Measurements from ENCODE around the gene ZNF273.
"Not testable (repeated sequence)": the region's sequence is repeated elsewhere in the genome, so short reads cannot be mapped to it uniquely, and the experiment has no call there.

ZNF273 gene

GRCh38 chr7:64944667-64945502 lies 41.8 kb downstream of the ZNF273 start:
- DNase-seq (ENCODE audit: extremely low read depth in 1 of 2, low read depth in 1 of 2), result not testable (repeated sequence)

DNA sequence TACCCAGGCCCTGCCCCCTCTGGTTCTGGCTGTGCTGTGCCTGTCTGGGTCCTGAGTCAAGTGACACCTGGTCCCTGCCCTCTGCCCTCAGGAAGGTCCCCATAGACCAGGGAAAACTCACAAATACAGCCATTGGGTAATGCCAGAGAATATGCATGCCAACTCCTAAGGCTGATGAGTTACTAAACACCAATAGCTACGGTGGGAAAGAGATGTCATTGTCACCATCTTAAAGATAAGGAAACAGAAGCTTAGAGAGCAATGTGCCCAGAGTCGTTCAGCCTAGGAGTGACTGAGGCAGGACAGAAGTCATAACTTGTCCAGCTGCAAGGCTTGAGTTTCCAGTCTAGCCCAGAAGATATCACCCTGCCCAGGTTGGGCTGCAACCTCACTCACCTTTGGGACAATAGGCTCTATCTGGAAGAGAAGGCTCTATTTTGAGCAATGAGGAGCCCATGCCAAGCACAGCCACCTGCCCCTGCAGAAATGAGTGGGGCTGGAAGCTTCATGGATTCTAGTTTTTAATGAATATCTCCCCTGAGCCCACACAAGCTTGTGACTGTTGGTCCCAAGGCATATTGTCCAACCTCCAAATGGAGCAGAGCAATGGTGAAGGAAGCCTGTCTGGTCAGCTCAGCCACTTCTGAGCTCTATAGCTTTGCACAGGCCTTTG lies 42.6 kb downstream of the ZNF273 start:
- DNase-seq (ENCODE audit: extremely low read depth in 1 of 2, low read depth in 1 of 2), result no peak

DNA sequence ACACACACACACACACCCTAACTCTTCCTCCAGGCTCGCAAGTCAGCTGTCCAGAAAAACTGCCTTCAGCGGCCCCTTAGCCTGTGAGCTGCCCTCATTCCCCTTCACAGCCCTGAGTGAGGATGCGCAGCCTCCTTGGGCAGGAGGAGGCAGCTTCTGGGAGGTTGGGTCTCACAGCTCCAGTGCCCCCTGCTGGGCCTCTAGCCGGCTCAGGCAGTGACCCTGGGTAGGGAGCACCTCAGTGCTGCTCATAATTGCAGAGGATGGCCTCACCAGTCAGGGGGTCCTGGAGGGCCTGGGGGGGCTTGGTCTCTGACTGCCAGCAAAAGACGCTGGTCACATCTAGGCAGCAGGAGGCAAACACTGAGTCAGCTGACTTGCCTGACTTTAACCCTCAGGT lies 43.7 kb downstream of the ZNF273 start:
- DNase-seq (ENCODE audit: extremely low read depth in 1 of 2, low read depth in 1 of 2), result peak in 1 of 2 donors; percentile 19

DNA sequence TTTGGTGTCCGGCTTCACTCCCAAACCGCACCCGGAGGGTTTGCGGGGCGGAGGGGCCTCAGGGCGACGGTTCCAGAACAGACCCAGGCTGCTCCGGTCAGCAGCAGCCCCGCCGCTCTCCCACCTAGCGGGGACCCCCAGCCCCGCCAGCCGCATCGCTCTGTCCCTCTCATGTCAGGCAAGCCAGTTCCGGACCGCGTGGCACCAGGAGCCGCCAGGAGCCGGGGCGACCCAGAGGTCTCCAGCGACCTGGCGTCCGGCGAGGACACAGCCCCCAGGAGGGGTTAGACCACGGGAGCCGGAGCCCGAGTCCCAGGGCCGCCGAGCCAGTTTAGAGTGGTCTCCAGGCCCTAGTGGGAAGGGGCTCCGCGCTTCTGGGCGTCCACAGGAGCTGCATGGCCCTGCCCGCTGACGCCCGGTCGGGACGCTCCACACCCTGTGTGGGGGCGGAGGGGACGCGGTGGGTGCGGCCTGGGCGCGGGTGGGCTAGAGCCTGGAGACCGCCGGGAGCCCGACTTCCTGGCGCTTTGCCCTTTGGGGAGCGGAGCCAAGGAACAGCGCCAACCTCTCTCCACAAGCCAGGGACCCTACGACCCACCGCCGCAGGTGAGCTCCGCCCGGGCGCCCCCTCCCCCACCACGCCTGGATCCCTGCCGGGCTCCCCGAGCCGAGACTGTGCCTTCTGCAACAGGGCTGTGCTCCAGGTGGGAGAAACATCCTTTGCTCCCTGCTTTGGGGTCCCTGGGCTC lies 44.4 kb downstream of the ZNF273 start:
- DNase-seq (ENCODE audit: extremely low read depth in 1 of 2, low read depth in 1 of 2), result no peak

DNA sequence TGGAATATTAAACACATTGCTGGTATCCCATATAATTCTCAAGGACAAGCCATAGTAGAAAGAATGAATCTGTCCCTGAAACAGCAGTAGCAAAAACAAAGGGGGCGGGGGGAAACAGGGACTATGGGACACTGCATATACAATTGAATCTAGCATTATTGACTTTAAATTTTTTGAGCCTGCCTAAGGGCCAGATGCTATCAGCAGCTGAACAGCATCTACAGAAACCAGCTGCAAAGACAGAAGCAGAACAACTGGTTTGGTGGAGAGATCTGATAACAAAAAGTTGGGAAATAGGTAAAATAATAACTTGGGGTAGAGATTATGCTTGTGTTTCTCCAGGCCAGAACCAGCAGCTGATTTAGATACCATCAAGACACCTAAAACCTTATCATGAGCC lies 45.7 kb downstream of the ZNF273 start:
- not testable (repeated sequence) for DNase-seq (ENCODE audit: extremely low read depth in 1 of 2, low read depth in 1 of 2)

DNA sequence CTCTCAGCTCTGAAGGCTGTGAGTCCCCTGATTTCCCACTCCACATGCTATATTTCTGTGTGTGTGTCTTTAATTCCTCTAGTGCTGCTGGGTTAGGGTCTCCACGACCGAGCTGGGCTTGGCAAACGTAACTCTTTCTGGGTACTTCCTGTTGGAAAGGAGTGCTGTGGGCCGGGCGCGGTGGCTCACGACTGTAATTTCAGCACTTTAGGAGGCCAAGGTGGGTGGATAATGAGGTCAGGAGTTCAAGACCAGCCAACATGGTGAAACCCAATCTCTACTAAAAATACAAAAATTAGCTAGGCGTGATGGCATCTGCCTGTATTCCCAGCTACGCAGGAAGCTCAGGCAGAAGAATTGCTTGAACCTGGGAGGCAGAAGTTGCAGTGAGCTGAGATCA lies 47.6 kb downstream of the ZNF273 start:
- not testable (repeated sequence) for DNase-seq (ENCODE audit: extremely low read depth in 1 of 2, low read depth in 1 of 2)

DNA sequence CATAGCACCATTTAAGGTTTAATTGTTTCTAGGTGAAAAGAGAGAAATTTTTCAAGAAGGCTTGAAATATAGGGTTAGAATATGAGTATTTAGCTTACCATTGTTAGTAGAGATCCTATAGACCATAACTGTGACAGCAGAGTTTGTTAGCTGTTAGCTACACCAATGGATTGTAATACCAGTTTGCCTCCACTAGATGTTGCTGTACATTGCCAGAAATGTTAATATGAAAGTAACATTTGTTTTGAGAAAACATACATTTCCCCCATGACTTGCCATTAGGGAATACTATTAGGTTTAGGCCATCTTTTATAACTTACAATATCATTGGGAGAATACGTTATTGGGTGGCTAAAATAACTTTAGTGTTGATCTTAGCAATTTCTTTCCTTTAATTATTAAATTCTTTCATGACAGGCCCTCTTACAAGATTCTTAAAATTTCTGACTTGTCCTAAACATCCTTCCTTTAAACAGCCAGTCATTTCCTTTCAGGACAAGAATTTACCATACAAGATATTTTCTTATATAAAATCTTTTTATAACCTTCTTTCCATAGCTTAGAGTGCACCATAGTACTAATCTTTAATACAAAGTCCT lies 48.3 kb downstream of the ZNF273 start:
- no peak for DNase-seq (ENCODE audit: extremely low read depth in 1 of 2, low read depth in 1 of 2)

- no peak for DNase-seq (ENCODE audit: extremely low read depth in 1 of 2, low read depth in 1 of 2)
Measured at GRCh38 chr7:64959072-64959747, 56.1 kb downstream of the ZNF273 start.

DNA sequence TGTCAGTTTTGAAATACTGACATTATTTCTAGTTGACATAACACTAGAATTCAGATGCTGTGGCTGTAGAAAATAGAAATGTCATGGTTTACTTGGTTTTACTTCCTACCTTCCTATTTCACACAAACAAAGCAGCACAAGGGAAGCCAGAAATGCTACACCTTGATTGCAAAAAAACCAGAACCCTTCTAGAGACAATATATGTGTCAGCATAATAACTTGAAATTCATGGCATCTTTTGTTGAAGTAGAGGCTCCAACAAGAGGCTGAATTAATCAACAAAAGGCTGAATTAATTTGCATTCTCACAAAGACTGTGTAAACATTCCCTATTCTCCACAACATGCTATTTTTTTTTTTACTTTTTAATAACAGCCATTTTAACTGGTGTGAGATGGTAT lies 62.5 kb downstream of the ZNF273 start:
- DNase-seq (ENCODE audit: extremely low read depth in 1 of 2, low read depth in 1 of 2), result no peak

DNA sequence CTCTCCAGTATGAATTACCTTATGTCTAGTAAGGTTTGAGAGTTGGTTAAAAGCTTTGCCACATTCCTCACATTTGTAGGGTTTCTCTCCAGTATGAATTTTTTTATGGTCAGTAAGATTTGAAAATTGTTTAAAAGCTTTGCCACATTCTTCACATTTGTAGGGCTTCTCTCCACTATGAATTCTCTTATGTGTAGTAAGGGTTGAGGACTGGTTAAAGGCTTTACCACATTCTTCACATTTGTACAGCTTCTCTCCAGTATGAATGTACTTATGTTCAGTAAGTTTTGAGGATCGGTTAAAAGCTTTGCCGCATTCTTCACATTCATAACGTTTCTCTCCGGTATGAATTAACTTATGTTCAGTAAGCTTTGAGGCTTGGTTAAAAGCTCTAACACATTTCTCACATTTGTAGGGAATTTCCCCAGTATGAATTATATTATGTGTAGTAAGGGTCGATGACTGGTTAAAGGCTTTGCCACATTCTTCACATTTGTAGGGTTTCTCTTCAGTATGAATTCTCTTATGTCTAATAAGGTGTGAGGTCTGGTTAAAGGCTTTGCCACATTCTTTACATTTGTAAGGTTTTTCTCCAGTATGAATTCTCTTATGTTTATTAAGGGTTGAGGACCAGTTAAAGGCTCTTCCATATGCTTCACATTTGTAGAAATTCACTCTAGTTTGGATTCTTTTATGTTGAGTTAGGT lies 75.6 kb downstream of the ZNF273 start:
- DNase-seq (ENCODE audit: extremely low read depth in 1 of 2, low read depth in 1 of 2), result no peak
